ENCODE results near the gene UPK3B.

DNA sequence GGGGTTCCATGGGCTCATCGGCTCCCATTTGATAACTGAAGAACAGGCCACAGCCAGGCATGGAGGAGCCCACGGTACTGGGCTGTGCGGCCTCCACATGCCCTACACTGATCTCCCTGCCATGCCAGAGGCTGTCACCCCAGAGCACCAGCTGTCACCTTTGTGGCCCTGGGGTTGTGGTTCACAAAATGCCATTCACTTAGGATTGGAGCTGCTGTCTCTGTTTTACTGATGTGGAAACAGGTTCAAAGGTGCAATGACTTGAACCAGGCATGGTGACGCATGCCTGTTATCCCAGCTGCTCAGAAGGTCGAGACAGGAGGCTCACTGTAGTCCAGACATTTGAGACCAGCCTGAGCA lies 4.3 kb upstream of the UPK3B start:
- TF ChIP-seq, protein P1, sequence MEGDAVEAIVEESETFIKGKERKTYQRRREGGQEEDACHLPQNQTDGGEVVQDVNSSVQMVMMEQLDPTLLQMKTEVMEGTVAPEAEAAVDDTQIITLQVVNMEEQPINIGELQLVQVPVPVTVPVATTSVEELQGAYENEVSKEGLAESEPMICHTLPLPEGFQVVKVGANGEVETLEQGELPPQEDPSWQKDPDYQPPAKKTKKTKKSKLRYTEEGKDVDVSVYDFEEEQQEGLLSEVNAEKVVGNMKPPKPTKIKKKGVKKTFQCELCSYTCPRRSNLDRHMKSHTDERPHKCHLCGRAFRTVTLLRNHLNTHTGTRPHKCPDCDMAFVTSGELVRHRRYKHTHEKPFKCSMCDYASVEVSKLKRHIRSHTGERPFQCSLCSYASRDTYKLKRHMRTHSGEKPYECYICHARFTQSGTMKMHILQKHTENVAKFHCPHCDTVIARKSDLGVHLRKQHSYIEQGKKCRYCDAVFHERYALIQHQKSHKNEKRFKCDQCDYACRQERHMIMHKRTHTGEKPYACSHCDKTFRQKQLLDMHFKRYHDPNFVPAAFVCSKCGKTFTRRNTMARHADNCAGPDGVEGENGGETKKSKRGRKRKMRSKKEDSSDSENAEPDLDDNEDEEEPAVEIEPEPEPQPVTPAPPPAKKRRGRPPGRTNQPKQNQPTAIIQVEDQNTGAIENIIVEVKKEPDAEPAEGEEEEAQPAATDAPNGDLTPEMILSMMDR (IDR thresholded peaks at IDR 0.05): no peak
- TF ChIP-seq POLR2AphosphoS5 (IDR thresholded peaks at IDR 0.05) (no peak), POLR2A (IDR thresholded peaks at IDR 0.05) (no peak)
